ENCODE data around the gene APCDD1L. TPM values are rescaled to one million over a fixed set of nuclear protein-coding genes. Genes with fewer than 3 reads are reported as not detected.
A peak's percentile ranks its signal among the peaks of the same experiment; 100 is the strongest.

The APCDD1L gene
- total and polyA plus RNA-seq, 8 donors = 0.09 to 0.23 (median 0.13) TPM; not detected in 1

GRCh38 chr20:58466095-58466708 lies 49.0 kb downstream of the APCDD1L start:
- H3K9me3 ChIP-seq = no peaks in the 10 kb centered on the region
- DNase-seq (no peak), ATAC-seq (no peak)
- peaks cover 0 to 22% of the 10 kb centered on the region in 2 donors for H3K27me3 ChIP-seq
- H3K27ac ChIP-seq = no peak overlapping the region
- no peak for TF ChIP-seq CTCF (IDR thresholded peaks at IDR 0.05)
- H3K4me1 ChIP-seq = no peaks in the 10 kb centered on the region
- intact Hi-C loops (cut with DNase I) = no loop called here
- no peaks in the 10 kb centered on the region for H3K36me3 ChIP-seq
- H3K4me3 ChIP-seq = no peak overlapping the region

DNA sequence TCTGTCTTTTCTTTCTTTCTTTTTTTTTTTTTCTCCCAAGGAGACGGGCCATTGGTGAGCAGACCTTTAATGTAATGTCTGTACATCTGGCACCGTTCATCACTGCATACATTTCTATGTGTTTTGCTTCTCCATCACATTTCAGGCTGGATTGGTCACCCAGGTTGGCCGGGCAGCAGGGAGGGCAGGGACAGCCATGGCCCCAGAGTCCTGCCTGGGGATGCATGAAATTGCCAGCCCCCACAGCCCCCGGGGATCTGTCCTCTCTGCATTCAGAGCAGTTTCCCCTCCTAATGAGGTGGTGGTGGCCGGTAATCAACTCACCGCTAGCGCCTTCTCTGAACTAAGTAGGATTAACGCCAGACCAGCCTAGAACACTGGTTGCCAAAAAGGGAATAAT lies 50.4 kb downstream of the APCDD1L start:
- no peak overlapping the region for H3K27ac ChIP-seq
- H3K9me3 ChIP-seq = no peaks in the 10 kb centered on the region
- TF ChIP-seq CTCF (IDR thresholded peaks at IDR 0.05) = no peak
- no peaks in the 10 kb centered on the region for H3K36me3 ChIP-seq
- H3K4me3 ChIP-seq = no peak overlapping the region
- DNase-seq = no peak
- intact Hi-C loops (cut with DNase I) = no loop called here
- no peak for ATAC-seq
- peaks cover 0 to 22% of the 10 kb centered on the region in 2 donors for H3K27me3 ChIP-seq
- H3K4me1 ChIP-seq = no peaks in the 10 kb centered on the region

DNA sequence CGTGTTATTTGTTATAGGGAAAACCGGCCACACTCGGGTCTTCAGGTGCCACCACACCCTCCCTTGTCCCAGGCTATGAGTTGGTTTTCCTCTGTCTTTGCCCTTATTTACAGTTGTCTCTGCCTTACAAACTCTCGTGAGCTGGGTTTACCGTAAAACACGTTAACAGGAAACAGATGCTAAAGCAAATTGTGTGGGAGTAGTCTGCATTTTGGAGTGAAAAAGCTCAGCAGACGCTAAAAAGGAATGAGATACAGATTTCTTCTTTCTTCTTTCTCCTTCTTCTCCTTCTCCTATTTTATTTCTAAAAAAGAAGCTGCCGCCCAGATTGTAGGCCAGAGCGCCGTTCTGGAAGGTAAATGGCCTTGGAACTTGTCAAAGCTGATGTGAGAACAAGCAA lies 51.9 kb downstream of the APCDD1L start:
- intact Hi-C loops (cut with DNase I) = no loop called here
- ATAC-seq = no peak
- DNase-seq = no peak
- H3K27ac ChIP-seq = no peak overlapping the region
- no peaks in the 10 kb centered on the region for H3K36me3 ChIP-seq
- H3K27me3 ChIP-seq = peaks cover 0 to 21% of the 10 kb centered on the region in 2 donors
- no peaks in the 10 kb centered on the region for H3K4me1 ChIP-seq
- H3K9me3 ChIP-seq = no peaks in the 10 kb centered on the region
- TF ChIP-seq CTCF (IDR thresholded peaks at IDR 0.05) = no peak
- H3K4me3 ChIP-seq = no peak overlapping the region

DNA sequence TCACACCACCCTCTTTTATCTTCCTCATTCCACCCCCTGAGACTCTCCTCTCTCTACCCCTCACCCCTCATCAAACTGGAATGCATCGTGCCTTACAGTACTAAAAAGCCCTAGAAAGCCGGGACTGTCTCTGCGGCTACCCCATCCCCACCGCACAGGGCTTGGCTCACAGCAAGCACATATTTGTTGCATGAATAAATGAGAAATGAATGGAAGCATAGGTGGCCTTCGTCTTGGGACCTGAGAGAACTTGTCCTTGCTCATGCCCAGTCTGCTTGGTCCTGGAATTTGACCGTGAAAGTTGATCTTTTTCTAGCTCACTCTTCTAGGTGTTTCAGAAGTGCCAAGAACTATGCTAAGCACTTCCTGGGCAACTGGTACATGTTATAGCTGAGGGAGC lies 53.3 kb downstream of the APCDD1L start:
- no peak for TF ChIP-seq CTCF (IDR thresholded peaks at IDR 0.05)
- ATAC-seq = peak; percentile 44
- no peaks in the 10 kb centered on the region for H3K9me3 ChIP-seq
- peaks cover 0 to 8% of the 10 kb centered on the region in 2 donors for H3K27me3 ChIP-seq
- no peak overlapping the region for H3K27ac ChIP-seq
- intact Hi-C loops (cut with DNase I) = no loop called here
- DNase-seq = no peak
- no peak overlapping the region for H3K4me3 ChIP-seq
- no peaks in the 10 kb centered on the region for H3K36me3 ChIP-seq
- H3K4me1 ChIP-seq = no peaks in the 10 kb centered on the region

DNA sequence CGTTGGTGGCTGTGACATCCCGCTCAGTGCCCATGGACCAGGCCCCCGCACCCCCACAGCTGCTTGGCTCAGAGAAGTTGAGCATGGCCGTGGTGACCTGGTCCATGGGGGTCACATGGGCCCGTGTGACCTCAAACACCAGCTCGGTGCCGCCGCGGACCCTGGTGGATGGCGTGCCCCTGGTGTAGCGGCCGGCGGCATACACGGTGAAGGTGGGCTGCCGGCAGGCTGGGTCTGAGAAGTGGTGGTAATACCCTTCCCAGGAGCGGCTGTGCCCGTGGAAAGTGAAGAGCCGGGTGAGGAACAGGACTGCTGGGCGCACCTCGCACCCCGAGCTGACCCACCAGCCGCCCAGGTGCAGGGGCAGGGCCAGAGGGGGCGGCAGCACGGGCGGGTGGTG lies 54.1 kb downstream of the APCDD1L start:
- intact Hi-C loops (cut with DNase I) = no loop called here
- TF ChIP-seq CTCF (IDR thresholded peaks at IDR 0.05) = no peak
- Histone ChIP-seq H3K4me3 (no peak overlapping the region), H3K9me3 (no peaks in the 10 kb centered on the region), H3K27ac (no peak overlapping the region), H3K27me3 (no peaks in the 10 kb centered on the region), H3K4me1 (no peaks in the 10 kb centered on the region), H3K36me3 (no peaks in the 10 kb centered on the region)
- ATAC-seq = no peak
- no peak for DNase-seq
